ENCODE results near the gene TPM3. TPM values are rescaled to one million over a fixed set of nuclear protein-coding genes. Genes with fewer than 3 reads are reported as not detected.
A peak's percentile ranks its signal among the peaks of the same experiment; 100 is the strongest.
"Not testable (repeated sequence)": the region's sequence is repeated elsewhere in the genome, so short reads cannot be mapped to it uniquely, and the experiment has no call there.

The TPM3 gene
- total RNA-seq, 1 experiment from 2014 or later = 501 TPM

DNA sequence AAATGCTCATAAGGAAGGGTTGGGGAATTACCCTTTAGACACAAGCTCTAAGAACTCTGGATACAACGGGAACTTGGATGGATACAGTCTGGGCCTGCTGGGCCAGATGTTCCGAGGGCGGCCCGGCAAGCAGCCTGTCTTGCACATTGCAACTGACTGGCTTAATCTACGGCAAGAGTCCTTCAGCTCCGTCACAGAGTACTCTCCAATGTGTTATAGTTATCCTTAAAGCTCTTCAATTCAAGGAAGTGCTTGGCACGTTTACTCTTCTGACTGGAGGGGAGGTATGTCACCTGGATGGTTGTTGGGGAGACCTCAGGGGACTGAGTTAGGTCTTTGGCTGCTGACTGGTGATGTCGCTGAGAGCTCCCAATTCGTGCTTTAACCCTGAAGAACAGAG, 15.4 kb upstream of the TPM3 start:
- no peak for DNase-seq (ENCODE audit: extremely low read depth, low read depth)

DNA sequence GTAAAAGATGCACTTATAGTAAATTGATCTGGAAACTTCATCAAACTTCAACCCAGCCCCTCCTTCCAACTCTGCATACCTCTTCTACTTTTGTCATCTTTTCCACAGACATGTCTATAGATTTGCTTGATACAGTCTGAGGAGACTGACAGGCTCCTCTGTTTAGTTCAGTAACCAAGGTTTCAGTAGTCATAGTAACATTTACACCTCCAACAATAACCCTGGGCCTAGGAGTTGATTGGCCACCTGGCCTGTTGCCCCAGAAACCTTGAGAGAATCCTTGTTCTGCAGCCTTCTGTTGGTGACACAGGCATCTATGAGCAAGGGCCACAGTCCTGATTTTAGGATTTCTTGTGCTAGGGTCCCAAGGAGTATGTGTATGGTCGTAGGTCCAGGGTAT, 14.3 kb upstream of the TPM3 start, which contains the start of gene CFAP141:
CFAP141 (minus strand) TSS at position 138 of the 400 bp plus-strand sequence; CDS start at position 112, 26 bp downstream.
- no peak for DNase-seq (ENCODE audit: extremely low read depth, low read depth)

DNA sequence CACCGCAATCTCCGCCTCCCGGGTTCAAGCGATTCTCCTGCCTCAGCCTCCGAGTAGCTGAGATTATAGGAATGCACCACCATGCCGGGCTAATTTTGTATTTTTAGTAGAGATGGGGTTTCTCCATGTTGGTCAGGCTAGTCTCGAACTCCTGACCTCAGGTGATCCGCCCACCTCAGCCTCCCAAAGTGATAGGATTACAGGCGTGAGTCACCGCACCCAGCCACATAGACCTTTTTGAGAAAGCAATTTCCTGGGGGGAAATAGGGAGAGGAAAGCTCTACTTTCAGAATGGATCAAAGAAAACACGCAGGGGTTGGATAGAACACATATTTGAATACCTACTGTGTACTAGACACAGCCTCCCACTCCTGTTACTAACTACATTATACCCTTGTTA, 13.9 kb upstream of the TPM3 start:
- not testable (repeated sequence) for DNase-seq (ENCODE audit: extremely low read depth, low read depth)

DNA sequence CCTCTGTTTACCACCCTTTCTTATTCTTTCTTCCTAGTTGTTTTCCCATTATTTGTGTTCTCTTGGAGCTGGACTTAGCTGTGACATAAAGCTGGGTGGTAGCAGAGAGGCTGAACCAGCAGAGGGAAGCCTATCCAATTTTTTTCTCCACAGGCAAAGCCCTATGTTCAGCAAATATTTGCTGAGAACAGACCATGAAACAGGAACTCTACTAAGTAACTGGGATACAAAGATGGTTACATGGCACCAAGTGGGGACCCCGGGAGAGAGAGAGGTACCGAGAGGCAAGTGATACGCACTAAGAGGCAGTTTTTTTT, 7.6 kb upstream of the TPM3 start:
- DNase-seq (ENCODE audit: extremely low read depth, low read depth) = no peak

DNA sequence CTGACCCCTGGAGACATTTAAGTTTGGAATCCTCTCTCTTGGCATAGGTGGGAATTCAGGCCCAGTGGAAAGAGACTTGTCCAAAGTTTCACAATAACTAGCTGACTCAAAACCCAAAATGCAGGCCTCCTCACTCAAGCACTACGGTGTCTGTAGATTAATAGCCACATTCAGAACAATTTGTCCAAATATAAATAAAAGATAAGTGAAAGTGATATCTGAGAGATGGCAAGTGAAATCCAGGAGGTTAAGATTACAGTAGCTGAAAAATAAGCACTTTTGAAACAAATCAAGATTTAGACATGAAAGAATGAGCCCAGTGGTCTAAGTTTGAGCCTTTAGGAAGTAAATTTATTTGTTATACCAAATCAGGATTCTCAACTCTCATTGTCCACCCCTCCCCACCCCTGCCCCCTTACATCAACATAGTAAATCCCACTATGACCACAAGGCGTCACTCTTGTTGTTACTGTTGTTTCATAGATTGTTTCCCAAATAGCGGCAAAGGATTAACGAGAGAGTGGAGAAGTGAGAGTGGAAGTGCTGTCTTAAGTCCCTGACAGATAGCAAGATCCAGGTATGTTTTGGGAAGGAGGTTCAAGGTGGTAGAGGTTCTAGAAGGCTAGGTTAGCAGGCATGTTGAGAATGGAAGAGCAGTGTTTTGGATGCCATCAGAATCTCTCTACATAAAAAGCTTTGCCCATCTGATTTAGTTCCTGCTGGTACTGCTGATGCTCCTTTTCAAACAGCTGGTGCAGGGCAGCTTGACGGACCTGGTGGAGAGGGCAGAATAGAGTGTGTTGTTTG, 7.1 kb upstream of the TPM3 start:
- DNase-seq (ENCODE audit: extremely low read depth, low read depth) = peak; percentile 64

DNA sequence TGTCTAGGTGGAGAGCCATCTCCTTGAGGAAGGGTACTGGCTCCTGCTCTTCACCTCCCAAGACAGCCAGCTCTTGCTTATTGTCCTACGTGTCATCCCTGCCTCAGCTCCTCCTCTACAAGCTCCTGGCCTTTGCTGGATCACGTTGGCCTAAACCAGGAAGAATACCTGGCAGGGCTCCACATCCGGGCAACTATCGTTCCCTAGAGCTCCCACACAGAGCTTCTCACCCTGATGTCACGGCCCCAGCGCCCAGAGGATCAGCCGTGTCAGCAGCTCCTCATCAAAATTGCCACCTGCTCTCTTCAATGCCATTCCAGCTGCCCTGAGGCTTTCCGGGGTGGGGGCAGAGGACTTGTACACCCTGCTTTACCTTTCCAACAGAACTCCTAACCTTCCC, 1.9 kb upstream of the TPM3 start:
- no peak for DNase-seq (ENCODE audit: extremely low read depth, low read depth)

DNA sequence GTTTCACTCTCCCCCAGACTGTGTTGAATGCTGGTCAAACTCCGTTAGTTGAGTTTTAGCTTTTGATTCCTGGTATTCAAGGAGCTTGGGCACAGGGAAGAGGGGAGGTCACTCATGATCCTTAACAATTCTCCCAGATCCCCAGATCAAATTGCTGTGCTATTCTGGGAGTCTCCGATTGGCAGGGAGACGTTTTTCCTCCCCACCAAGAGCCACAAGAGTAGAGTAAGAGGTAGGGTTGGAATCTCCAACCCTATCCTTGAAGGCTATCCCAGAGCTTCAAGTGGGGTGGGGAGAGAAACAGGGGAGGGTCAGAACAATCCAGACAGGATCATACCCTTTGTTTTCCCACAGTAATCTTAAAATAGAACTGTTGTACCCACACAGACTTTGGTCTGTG, 576 bp upstream of the TPM3 start:
- no peak for DNase-seq (ENCODE audit: extremely low read depth, low read depth)

DNA sequence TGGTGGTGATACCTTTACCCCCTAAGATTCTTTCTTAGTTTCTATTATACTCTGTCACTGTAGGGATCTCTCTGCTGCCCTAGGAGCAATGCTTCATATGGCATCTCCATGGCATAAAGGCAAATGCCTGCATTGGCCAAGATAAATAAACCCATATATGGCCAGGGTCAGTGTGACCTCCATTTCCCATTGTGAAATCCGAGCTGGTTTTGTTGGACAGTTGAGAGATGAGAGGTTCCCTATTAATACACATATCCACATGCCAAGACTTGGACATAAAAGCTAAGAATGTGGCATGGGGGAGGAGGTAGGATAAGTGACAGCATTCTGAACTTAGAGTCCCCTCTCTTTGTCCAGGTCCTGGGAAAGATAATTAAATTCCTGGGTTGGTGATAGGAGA, 1.4 kb downstream of the TPM3 start:
- DNase-seq (ENCODE audit: extremely low read depth, low read depth) = no peak

DNA sequence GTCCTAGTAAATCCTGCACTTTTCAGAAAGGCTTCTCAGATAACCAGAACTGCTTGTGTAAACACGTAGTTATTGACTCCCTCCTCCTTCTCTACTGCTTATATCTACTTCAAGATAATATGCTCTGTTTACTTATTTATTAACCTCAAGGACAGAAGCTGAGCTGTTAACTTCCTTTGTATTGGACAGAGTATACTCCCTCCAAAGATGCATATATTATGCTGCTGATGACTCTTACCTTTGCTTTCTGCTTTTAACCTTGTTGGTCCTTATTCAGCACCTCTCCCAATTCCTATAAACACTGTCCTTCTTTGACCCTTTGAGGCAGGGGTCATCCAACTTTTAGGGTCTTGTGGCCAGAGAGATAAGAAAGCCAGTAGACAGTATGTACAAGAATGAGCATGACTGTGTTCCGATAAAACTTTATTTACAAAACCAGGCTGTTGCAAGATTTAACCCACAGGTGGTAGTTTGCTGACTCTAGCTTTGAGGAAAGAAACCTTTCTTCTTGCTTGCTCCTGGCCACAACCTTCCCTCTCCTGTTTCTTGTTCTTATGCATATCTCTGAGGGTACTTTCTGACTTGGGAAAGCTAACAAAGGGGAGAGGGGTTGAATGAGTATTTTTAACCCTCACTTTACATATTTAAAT, 4.9 kb downstream of the TPM3 start:
- no peak for DNase-seq (ENCODE audit: extremely low read depth, low read depth)

DNA sequence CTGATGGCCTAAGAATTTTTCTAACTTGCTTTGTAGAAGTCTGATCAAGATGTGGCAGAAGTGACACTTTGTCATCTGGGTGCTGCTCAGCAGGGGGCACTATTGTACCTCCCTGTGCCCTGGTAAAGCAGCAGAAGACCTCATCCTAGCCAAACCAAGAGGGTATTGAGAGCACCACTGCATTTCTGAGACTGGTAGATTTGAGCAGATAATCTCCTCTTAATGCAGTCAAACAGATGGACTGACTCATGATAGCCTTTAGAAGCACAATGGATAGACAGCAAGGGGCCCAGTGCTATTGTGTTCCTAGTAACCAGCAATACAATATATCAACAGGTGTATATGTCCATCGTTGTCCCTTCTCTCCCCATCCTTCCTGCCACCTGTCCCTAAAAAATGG, 5.7 kb downstream of the TPM3 start:
- peak; percentile 58 for DNase-seq (ENCODE audit: extremely low read depth, low read depth)

DNA sequence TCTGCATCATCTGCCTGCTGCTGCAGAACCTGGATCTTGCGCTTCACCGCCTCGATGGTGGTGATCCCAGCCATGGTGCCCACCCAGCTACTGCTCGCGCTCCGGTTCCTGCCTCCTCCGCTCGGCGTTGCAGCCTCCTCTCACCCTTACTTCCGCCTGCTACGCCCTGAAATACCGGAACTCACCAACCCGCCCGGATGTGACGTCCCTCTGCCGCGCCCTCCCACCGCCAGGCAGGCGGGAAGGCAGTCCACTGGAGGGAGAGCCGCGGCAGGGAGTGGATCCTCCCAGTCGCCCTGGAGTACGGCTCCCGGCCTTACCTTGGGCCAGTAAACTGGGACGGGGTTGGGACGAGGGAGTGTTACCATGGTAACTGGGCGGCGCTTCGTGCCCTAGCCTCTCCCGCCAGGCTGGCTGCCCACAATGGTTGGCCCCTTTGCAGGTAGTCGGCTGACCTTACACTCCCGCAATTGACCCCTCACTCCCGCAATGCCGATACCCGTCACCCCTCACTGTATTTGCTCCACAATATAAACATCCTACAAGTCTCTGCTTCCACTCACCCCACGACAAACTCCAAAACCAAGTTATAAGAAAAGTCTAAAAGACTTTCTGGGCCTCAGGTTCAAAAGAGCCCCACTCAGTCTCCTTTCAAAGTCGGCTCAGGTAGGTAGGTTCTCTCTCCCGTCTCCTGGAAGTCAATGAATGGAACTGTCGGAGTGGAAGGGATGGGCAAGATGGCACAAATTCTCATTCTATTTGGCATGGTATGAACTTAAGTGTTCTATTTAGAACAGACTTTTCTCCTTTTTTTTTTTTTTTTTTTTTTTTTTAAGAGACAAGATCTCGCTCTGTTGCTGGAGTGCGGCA, 8.6 kb downstream of the TPM3 start:
- DNase-seq (ENCODE audit: extremely low read depth, low read depth) = peak; percentile 99

DNA sequence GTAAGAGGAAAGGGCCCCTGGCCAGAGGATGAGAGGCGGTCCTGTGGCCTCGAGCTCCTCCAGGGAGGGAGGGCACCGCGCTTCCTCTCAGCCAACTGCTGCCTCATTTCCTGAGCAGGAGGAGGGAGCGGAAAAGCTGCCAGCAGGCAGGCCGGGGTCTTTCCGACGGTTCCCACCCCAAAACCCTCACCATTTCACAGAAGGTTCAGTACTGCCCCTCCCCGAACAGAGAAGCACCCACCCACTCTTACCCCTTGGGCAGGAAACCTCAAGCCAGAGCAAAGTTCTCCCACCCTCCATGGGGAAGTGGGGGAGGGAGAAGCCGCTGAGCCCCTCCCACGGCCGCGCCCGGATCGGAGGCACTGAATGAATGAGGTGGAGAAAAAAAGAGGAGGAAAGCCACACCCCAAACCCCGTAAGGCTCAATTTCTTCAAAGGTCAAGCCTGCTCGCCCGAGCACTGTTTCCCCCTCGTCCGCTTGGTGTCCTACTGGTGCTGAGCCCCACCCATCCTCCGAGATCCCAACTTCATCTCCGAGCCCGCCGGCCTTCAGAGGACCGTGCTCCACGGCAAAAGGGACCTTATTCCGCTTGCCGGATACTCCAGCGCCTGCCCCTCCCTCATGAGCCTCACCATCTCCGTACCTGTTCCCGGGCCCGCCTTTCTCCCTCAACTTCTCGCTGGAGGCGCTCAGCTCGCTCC, 9.4 kb downstream of the TPM3 start:
- DNase-seq (ENCODE audit: extremely low read depth, low read depth) = peak; percentile 48

DNA sequence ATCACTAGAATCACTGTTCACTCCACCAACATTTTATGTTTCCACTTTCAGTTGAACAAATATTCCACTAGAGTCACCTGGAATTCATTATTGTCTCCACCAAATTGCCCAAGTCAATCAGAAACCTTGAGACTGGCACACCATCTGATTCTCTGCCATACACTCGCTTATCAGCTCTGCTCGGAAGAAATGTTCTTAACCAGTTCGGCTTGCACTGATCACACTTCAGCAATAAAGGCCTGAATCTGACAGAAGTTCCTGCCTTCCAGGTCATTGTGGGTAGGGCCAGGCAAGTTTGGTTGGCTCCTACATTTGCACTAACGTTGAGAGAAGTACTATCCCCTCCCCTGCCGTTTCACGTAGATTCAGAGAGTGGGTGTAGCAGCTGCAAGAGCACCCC, 10.0 kb downstream of the TPM3 start:
- no peak for DNase-seq (ENCODE audit: extremely low read depth, low read depth)

DNA sequence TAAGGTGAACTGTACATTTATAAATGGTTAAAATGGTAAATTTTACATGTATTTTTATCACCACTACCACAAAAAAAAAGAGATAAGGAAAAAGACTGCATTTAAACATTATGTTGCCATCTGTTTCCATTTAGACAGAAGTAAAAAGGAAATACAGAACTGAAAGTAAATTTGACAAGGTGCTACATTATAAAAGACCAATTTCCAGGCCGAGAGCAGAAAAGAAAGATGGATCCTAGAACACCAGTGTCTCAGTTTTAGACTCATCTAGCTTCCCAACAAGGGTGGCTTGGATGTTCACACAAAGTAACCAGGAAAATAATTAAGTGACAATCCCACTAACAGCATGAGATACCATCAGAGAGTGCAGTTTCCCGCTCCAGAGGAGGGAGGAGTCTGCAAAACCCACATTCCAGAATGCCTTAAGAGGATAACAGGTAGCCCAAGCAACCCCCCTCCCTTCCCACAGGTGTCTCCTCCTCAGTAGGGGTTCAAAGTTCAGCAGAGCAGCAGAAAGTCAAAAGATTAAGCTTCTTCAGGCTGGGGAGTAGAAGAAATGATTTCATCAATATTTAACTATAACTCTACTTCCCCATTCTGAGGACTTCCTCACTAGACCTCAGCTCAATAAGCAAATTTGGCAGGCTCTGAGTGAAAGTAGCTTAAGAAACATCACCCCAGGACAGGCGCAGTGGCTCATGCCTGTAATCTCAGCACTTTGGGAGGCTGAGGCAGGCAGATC, 11.8 kb downstream of the TPM3 start:
- DNase-seq (ENCODE audit: extremely low read depth, low read depth) = no peak

DNA sequence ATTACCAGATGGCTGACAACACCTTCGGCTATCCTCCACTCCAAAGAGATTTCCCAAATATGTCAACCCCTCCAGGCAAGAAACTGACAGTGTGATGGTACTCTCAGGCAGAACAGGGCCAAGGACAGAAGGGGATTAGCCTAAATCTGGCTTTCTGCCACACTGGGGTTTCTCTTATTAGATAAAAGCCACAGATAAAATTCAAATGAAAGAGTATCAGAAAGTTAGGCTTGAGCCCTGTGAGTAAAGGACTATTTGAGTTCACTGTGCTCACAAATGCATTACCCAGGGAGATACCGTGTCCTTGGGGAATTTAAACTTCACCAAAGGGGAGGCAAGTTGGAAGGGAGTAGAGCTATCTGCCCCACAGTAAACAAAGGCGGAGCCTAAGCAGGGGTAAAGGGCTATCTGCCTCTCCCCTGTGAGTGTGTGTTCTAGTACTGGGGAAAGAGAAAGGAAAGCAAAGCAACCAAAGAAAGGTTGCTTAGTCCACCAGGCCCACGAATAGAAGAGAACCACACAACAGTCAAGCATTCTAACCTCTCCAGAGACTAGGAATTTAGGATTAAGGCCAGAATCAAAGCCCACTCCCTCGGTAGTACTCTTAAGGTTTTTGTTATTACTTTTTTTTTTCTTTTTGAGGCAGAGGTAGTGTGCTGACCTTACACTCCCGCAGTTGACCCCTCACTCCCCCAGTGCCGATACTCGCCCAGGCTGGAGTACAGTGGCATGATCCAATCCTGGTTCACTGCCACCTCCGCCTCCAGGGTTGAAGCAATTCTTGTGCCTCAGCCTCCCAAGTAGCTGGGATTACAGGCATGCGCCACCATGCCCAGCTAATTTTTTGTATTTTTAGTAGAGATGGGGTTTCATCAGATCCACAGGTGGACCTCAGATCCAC, 12.7 kb downstream of the TPM3 start:
- DNase-seq (ENCODE audit: extremely low read depth, low read depth) = no peak

DNA sequence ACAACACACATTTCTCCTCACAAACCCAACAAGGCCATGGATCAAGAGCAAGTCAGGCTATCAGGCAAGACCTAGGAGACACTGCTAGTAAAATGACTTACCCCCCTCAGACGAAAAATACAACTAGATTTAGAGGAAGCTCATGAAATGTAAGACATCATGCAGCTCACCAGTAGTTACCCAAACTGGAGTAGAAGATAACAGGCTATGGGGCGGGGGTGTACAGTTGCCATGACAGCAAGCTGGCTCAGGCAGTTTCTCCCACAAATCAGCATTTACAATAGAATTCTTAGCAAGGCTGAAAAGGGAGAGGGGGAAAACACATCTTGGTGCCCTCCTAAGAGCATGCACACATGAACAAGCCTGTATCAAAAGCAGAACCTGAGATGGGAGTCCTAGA, 13.9 kb downstream of the TPM3 start:
- no peak for DNase-seq (ENCODE audit: extremely low read depth, low read depth)

DNA sequence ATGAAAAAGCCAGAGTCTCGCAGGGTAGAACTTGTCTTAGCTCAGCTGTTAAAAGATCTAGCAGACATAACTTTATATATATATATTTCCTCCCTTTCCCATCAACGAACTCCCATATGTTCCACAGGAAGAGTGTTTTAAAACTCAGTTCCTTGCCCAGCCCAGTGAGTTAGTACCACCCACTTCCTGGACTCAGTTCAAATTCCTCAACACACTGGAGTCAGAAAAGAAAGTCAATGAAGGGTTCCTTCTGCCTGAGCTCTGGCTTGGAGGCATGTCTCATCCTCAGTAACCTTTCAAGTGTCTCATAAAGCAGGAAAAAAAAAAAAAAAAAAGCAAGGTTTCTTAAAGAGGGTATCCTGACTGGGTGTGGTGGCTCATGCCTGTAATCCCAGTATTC, 15.6 kb downstream of the TPM3 start:
- no peak for DNase-seq (ENCODE audit: extremely low read depth, low read depth)

DNA sequence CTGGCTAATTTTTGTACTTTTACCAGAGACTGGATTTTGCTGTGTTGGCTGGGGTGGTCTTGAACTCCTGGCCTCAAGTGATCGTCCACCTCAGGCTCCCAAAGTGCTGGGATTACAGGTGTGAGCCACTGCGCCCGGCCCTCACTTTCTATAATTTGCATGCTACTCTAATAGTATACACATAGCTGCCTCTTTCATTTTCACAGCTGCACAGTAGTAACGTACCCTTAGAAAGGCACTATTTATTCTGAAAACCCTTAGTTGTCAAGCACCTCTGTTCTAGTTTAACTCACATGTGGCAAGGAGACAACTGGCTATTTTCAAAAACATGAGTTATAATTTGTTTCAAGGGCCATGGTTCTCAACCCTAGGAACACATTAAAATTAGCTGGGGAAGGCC, 17.2 kb downstream of the TPM3 start:
- DNase-seq (ENCODE audit: extremely low read depth, low read depth) = no peak

DNA sequence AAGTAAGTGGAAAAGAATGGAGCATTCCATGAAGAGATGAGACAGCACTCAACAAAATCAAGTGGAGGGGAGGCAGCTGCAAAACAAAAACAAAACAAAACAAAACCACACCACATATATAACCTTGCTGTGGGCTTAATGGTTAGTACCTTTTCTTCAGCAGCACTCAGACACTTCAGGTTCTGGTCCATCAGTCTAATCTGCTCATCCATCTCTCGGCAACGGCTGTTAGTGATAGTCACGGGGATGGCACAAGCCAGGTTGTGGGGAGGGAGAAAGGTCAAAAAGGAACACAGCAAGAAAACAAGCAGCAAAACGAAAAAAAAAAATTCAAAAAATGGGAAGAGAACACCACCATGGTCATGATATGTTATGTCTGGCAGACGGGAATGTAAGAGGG, 20.0 kb downstream of the TPM3 start:
- DNase-seq (ENCODE audit: extremely low read depth, low read depth) = no peak

Measured in NCI-H460 (cell line).